GM19328 (cell line): Measurements from ENCODE around the gene EML4.
"Not testable (repeated sequence)": the region's sequence is repeated elsewhere in the genome, so short reads cannot be mapped to it uniquely, and the experiment has no call there.

Source experiments
- ATAC-seq: cut with Tn5 transposase; IDR thresholded peaks from one replicate; pipeline ENCODE4 v1.9.1; 2021; ENCODE audit warnings: mild to moderate bottlenecking, moderate library complexity; ENCODE audit not compliant: unreplicated experiment

EML4 gene

GRCh38 chr2:42371611-42372473, 202.7 kb downstream of the EML4 start:
- no peak for ATAC-seq

- ATAC-seq, result no peak
Observed at GRCh38 chr2:42372474-42373200, 203.5 kb downstream of the EML4 start.

- no peak for ATAC-seq
Observed at GRCh38 chr2:42376758-42377157, 207.6 kb downstream of the EML4 start.

- ATAC-seq, result no peak
Observed at GRCh38 chr2:42378415-42378814, 209.3 kb downstream of the EML4 start.

- ATAC-seq, result not testable (repeated sequence)
Observed at GRCh38 chr2:42380026-42380425, 210.9 kb downstream of the EML4 start.

- no peak for ATAC-seq
Observed at GRCh38 chr2:42382144-42382543, 213.0 kb downstream of the EML4 start.
